GM18499 (cell line): ENCODE measurements around the gene PTPN3.

Experiments used
- ATAC-seq: cut with Tn5 transposase; IDR thresholded peaks from one replicate; pipeline ENCODE4 v1.9.1; 2021; ENCODE audit warnings: moderate number of reproducible peaks; ENCODE audit not compliant: insufficient read depth, unreplicated experiment

PTPN3 gene

DNA sequence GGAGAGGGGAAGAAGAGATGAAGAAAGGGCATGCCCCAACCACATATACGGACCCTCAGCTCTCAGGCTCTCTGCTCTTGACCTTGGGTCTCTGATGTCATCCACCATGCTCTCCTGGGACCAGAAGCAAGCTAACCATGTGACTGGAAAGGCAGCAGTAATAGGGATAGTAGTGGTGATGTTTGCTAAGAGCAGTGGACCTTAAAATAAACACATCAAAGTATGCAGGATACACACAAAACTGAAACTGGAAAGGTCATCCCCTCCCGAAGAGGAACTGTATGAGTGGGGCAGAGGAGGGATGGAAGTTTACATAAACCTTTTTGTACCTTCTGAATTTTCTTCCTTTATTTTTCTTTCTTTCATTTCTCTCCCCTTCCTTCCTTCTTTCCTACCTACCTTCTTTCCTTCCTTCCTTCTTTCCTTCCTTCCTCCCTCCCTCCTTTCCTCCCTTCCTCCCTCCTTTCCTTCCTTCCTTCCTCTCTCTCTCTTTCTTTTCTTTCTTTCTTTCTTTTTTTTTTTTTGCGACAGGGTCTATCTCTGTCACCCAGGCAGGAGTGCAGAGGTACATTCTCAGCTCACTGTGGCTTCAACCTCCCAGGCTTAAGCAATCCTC lies 8.1 kb upstream of the PTPN3 start:
- ATAC-seq, result no peak

DNA sequence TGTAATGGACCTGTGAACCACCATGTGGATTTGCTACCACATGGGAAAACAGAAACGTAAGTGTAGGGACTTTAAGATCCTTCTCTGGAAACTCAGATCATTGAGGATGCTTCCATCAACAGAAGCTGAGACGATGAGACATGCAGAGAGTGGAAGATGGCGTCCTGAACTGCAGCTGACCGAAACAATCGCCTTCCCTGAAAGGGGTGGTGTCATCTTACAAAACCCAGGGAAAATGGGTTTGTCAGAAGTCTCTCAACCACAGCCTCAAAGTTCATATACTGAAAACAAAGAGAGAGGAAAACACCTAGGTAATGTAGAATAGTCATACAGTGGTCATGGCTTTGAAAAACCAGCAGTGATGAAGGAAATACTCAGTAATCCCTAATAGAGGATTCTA lies 6.6 kb upstream of the PTPN3 start:
- ATAC-seq, result no peak

DNA sequence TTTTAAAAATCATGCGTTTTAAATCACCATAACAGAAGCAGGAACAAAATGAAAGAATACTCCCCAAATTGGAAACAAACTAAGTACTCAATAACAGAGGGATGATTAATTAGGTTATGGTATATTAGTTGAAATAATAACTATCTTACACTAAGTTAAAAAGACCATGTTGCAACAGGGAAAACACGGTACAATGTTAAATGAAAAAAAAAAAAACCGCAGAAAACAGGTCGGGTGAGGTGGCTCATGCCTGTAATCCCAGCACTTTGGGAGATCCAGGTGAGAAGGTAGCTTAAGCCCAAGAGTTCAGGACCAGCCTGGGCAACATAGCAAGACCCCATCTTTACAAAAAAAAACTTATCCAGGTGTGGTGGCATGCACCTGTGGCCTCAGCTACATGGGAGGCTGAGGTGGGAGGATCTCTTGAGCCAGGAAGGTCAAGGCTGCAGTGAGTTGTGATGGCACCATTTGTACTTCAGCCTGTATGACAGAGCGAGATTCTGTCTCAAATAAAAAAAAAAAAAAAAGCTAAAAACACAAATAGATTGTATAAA lies 2.4 kb upstream of the PTPN3 start:
- no peak for ATAC-seq

DNA sequence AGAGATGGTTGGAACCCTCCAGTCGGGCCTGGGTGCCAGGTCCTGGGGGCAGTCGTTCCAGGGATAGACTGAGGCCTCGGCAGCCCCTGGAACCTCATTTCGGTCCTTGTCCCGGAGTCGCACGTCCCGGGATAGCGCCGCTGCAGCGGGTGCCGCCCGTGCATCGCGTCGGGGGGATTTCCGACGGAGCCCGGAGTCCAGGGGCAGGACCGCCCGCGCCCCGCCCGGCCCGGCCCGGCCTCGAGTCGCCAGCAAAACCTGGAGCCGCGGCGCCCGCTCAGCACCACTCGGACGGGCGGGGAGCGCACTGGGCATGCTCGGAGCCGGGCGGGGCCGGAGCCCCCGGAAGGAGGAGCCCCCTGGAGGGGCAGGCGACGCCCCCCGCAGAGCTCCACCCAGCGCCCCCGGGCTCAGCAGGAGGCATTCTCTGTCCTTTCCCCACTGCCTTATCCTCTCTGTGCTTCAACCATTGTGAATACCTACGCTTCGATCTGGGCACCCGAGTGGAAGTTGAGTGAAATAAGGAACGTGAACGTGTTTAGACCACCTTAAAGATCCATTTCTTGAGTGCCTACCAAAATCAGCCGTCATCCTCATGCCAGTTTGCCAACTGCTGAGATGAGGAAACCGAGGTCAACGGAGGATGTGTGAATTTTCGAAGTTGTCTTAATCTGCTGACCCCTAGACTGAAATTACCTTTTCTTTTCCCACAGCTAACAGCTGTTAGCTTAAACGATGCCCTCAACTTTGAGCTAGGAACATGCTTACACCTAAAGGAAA lies 1.7 kb upstream of the PTPN3 start:
- ATAC-seq, result no peak

DNA sequence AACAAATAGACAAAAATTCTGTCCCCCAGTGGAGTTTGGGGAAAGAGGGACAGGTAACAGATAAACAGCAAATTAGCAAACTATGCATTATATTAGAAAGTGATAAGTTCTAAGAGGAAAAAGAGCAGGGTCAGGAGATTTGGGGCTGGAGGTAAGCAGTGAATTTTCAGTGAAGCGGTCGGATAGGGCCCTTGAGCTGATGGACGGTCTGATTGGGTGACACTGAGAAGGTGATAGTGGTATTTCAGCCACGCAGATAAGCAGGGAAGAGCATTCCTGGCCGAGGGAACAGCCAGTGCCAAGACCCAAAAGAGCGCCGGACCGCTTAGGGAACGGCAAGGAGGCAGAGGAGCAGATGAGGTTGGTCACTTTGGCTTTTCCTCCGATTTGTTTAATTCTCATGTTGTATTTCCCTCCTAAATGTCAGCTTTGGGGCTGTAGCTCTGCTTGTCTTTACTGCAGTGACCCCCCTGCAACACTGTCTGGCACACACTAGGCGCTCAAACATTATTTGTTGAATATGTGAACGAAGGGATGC lies 1.1 kb upstream of the PTPN3 start:
- ATAC-seq, result no peak

DNA sequence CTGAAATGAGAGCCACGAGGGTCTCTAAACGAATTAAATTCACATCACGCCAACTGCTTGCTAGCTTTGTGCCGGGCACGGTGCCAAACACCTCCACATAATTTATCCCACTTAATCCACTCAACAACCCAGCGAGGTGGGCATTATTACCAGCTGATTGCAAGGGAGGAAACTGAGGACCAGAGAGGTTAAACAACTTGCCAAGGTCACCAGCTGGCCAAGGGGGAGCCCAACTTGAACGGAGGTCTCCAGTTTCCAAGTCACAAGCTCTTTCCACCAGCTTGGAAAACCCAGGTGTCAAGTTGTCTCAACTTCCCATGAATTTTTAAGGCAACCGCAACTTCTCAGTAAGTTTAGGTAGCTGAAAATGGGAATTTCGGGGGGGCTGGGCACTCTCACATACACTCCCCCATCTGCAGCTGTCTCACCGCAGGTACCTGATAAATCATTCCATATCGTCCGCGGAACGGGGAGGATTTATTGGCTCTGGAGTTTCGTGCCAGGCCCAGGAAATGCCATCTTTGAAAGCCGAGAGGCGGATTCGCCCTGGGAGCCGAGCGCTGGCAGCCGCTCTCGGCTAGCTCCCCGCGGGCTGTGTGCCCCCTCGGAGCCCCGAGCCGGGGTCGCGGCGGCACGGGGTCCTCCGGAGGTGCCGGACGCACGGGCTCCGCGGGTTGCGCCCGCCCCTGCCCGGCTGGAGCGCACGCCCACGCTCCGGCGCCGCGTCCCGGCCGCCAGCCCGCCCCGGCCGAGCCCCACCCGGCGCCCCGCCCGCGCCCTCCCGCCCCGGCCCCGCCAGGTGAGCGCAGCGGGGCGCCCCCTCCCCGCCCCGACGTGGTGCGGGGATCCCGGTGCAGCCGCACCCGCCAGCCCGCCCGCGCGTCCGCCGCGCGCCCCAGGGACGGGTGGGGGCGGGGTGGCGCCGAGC lies 617 bp downstream of the PTPN3 start:
- no peak for ATAC-seq

DNA sequence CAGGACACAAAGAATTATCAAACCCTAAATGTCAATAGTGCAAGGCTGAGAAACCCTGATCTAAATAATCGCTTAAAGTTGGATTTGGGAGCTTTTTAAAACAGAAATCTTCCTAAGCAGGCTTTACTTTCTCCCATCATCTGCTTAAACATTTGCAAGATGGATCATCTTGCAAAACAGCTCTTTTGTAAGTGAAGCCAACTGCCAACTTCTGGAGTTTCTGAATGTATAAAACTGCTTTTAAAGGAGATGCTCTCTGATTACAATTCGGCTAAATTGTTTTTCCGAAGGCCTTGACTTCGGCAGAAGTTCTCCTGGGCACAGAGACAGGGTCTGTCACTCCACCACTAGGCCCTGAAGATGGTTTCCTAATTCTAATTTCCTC lies 1.3 kb downstream of the PTPN3 start:
- no peak for ATAC-seq

DNA sequence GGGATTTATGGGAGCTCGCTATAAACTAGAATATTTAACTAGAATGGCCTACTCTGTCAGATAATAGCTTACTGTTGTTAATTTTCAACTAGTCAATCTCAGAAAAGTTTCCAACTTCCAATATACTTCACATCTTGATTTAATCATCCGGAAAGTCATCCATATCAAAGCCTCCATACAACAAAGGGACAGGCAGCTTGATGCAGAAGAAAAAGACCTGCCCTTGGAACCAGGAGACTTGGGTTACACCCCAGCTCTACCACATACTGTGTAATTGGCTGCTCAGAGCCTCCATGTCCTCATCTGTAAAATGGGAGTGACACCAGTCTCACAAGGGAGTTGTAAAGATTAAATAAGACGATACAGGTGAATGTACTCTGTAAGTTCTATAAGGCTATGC lies 1.9 kb downstream of the PTPN3 start:
- no peak for ATAC-seq

DNA sequence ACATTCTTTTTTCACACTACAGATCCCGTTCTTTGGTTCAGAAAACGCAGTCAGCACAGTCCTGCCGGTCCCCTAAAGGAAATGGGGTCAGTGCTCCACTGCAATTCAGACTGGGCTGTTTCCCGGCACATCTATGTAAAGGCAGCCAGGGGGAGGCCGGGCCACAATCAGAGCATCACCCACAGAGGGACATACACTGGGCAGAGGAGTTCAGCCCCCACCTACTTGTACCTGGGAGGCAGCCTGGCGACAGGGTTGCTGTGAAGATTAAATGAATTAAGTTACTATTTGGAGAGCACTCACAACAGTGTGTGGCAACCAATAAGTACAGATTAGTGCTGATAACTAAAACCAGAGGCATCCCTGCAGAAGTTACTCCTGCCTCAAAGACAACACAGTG lies 4.5 kb downstream of the PTPN3 start:
- ATAC-seq, result no peak

DNA sequence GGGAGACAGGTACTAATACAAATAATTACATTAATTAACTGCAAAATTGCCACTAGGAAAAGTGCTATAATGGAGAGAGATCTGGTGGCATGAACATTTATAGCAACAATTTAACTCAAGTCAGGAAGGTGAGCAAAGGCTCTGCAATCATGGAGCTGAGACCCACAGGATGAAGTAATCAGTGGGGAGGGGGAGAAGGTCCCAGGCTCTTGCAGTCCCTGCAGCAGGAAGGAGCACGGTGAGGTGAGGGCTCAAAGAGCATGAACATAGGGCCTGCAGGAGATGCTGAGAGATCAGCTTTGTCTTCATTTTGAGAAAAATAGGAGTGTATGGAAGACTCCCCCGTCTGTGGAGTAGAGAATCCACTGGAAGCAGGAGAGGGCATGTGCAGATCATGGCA lies 6.5 kb downstream of the PTPN3 start:
- ATAC-seq, result no peak

DNA sequence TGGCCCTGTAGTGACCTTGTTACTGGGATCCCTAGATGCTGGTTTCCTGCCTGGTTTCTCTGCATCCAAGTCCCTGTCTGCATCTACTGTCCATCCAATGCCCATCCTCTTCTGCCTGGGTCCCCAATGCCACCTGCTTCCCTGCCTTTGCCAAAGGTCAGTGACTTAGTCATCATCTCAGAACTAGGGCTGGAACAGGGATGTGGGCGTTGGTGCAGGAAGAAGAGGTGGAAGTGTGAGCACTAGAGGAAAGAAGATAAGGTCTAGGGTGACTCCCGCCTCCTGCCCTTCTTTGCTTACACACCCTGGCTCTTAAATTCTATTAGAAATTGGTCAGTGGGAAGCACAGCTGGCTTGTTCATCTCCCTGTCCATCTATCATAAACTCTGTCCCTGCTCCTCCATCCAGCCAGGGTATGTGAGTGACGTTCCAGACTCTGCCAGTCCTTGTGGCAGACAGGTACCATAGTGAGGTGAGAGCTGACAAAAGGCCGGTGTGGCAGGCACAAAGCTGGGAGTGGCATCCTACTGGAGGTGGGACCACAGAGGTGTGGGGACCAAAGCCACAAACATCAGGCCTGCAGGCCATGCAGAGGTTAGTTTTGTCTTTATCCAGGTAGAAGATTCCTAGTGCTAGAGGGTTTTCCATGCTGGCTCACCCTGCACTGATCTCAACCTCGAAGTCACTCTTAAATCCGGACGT lies 9.2 kb downstream of the PTPN3 start:
- no peak for ATAC-seq

DNA sequence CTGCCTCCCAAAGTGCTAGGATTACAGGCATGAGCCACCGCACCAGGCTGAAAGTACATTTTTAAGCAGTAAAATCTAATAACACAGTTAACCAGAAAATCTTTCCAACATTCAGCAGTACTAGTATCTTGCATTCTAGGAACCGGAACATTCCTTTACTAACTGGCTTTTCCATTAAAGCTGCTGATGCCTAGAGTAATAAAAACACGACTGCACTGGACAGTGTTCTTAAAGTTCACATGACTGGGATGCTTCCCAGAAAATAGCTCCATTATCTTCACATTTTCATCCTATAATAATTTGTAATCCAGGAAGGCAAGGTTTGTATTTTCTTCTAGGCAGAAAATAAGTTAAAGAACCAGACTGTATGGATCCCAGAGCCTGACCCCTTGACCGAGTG lies 9.8 kb downstream of the PTPN3 start:
- no peak for ATAC-seq

DNA sequence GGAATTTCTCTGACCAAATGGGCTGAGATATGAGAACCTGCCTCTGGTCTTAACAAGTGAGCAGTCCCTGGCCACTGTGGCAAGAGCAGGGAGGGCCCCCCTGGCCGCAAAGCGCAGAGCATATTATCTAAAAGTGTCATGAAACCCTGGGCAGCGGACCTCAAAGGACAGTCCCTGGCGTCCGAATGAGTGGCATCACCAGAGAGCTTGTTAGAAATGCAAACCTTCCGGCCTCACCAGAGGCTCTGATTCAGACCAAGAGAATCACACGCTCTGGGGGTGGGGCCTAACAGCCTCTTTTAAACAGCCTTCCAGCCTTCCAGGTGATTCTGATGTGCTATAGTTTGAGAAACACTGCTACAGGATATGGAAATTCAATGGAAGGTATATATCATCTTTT lies 10.9 kb downstream of the PTPN3 start:
- no peak for ATAC-seq

DNA sequence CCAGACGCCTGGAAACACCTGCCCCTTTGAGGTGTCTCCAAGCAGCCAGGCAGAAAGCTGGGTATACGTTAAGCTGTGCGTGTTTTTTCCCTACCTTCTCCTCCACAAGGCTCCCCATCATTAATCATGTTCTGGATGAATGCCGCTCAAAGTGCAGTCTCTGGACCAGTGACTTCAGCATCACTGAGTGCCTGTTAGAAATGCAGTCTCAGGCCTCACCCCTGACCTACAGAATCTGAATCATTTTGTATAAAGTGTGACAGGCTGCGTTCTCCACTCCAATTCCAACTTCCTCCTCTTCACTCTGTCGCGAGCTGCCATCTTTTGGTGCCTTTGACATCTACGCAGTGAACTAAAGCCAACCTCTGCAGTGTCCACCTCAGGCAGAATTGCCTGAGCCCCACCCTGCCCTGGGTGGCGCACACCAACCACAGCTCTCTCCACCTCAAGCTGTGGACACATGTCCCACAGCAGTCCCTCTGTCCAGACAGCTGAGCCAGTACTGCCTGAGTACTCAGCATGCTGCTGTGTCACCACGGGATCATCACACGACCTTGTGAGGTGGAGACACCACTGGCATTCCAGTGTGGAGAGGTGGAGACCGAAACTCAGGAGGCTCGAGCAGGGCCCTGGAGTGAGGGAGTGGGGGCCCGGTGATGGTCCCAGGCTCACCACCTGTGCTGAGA lies 14.2 kb downstream of the PTPN3 start:
- no peak for ATAC-seq

DNA sequence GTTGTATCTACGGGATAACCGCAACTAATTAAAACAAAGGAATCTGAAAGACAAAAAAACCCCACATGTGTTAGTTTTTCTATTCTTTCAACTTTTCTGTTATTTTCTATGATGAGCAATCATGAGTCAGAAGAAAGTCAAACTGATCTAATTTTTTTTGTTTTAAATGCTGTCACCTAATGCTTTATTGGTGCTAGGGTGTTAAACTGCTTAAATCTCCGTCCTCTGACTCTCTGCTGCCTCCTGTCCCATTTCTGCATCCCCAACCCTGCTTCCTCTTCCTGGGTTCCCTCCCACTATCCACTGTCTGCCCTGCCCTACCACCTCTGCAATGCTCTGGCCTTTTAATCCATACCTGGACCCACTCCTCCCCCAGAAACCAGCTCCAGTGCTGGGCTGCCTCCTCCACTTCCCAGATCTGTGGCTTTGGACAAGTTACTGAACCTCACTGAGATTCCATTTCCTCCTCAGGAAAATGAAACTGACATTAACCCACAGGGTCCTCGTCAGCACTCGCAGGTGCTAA lies 15.7 kb downstream of the PTPN3 start:
- no peak for ATAC-seq

DNA sequence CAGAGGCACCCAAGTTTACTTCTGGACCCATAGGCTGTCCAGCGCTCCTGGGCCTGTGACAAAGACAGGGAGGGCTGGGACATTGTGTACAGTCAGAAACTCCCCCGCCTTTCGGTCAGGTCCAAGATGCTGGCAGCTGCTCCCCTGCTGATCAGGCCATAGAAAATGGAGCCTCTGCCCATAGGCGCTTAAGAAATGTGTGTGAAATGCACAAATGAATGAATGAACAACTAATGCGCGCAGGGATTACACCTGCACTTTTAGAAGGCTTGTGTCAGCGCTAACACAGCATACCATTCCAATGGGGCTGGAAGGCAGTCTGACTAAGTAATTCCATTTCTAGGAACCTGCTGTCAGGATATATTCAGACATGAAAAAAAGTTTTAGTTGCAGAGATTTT lies 16.3 kb downstream of the PTPN3 start:
- ATAC-seq, result no peak

DNA sequence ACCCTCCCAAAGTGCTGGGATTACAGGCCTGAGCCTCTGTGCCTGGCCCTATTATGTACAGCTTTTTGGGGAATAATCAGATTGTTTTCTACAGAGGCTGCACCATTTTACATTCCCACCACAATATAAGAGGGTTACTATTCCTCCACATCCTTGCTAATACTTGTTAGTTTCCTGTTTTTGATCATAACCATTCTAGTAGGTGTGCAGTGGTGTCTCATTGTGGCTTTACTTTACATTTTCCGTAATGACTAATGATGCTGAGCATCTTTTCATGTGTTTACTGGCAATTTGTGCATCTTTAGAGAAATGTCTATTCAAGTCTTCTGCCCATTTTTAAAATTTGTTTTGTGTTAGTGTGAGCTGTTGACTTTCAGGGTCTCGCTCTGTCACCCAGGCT lies 18.3 kb downstream of the PTPN3 start:
- no peak for ATAC-seq

DNA sequence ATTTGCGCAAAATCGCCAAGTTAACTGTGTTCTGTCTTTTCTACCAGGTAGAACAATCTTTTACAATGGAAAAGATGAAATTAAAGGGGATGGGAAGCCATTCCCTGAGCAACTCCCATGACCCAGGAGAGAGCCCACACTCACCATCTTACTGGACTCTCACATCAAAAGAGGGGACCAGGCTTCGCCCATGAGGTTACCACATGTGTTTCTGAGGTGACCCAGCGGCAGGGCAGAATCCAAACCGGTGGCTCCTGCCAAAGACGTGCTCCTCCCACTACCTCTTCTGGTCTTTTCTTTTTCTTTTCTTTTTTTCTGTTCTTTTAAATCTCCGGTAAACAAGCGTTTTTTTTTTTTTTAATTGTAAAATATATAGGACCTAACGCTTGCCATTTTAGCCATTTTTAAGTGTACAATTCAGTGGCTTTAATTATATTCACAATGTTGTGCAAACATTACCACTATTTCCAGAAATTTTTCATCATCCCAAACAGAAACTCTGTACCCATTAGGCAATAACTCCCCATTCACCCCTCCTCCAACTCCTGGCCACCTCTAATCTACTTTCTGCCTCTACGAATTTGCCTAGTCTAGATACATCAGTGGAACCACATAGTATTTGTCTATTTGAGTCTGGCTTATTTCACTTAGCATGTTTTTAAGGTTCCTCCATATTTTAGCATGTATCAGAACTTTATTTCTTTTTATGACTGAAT lies 19.3 kb downstream of the PTPN3 start:
- ATAC-seq, result no peak
